H1 (cell line): ENCODE data around the gene RIMBP2. TPM values are rescaled to one million over a fixed set of nuclear protein-coding genes. Genes with fewer than 3 reads are reported as not detected.

Source experiments
- CTCF ChIA-PET: fragments of 300-600 bp; sonication (Branson Sonifier 250); formaldehyde crosslinking; loops from one replicate; lab custom pipeline; 2021; ENCODE audit not compliant: partially characterized antibody; lab: Charles Lee
- POLR2A ChIA-PET: fragments of 300-600 bp; sonication (Branson Sonifier 250); formaldehyde crosslinking; loops from one replicate; lab custom pipeline; 2021; ENCODE audit warnings: inconsistent platforms; ENCODE audit not compliant: partially characterized antibody; lab: Charles Lee
- DNase-seq, 2 experiments: peaks; one replicate each; pipeline versions ENCODE4 v3.0.0 to v3.0.0-alpha.2; 2010 to 2022; ENCODE audit warnings: low spot score in 2 of 2, low read depth in 1 of 2, mixed read lengths in 1 of 2
- FAIRE-seq: peaks from 2 replicates; lab custom pipeline; 2011; peaks lifted over from hg19 to GRCh38; lab: Jason Lieb, UNC
- H2AFZ ChIP-seq: 2 replicates; pipeline ENCODE4 v1.8.1; 2012; ENCODE audit warnings: low read length, inconsistent platforms
- H2AK5ac ChIP-seq: 2 replicates; pipeline ENCODE4 v1.6.1; 2013; ENCODE audit warnings: low read depth, low read length
- H2BK120ac ChIP-seq: replicated peaks from 2 replicates; pipeline ENCODE3; 2013; ENCODE audit warnings: low read depth, low read length, inconsistent platforms
- H2BK12ac ChIP-seq: 2 replicates; pipeline ENCODE4 v1.6.1; 2013; ENCODE audit warnings: low read depth, low read length
- H2BK15ac ChIP-seq: 2 replicates; pipeline ENCODE4 v1.6.1; 2013; ENCODE audit warnings: low read length
- H2BK20ac ChIP-seq: 2 replicates; pipeline ENCODE4 v1.6.1; 2013; ENCODE audit warnings: low read length
- H2BK5ac ChIP-seq: 2 replicates; pipeline ENCODE4 v1.6.1; 2013; ENCODE audit warnings: low read depth, low read length
- H3K14ac ChIP-seq: 2 replicates; pipeline ENCODE4 v1.6.1; 2013; ENCODE audit warnings: inconsistent platforms; ENCODE audit not compliant: insufficient read length
- H3K18ac ChIP-seq: 2 replicates; pipeline ENCODE4 v1.6.1; 2013; ENCODE audit warnings: low read length; ENCODE audit errors: extremely low read depth
- H3K23ac ChIP-seq: 2 replicates; pipeline ENCODE4 v1.6.1; 2013; ENCODE audit warnings: inconsistent platforms; ENCODE audit not compliant: insufficient read length
- H3K23me2 ChIP-seq: 2 replicates; pipeline ENCODE4 v1.6.1; 2013; ENCODE audit warnings: low read depth, low read length
- H3K27ac ChIP-seq: 2 replicates; pipeline ENCODE4 v1.6.1; 2011; ENCODE audit warnings: low read depth, low read length, inconsistent platforms
- H3K27me3 ChIP-seq, 4 experiments: replicated peaks in 1 of 4; 1 replicate in 1 of 4; 2 replicates in 3 of 4; pipeline versions ENCODE4 v1.6.1 to v1.8.1; 2011 to 2013; ENCODE audit warnings: low read length in 3 of 4, mild to moderate bottlenecking in 3 of 4, inconsistent platforms in 2 of 4, mixed read lengths in 2 of 4, moderate library complexity in 1 of 4; ENCODE audit not compliant: control insufficient read depth in 3 of 4, insufficient read depth in 3 of 4; ENCODE audit errors: extremely low read depth in 1 of 4
- H3K36me3 ChIP-seq, 4 experiments: 2 replicates each; pipeline versions ENCODE4 v1.6.1 to v1.8.1; 2011 to 2013; ENCODE audit warnings: mild to moderate bottlenecking in 4 of 4, low read length in 3 of 4, moderate library complexity in 2 of 4, control low read depth in 1 of 4, inconsistent platforms in 1 of 4; ENCODE audit not compliant: insufficient read depth in 4 of 4, control insufficient read depth in 2 of 4
- H3K4ac ChIP-seq: replicated peaks from 2 replicates; pipeline ENCODE3; 2013; ENCODE audit warnings: low read length, low read depth, mixed read lengths, inconsistent platforms; ENCODE audit not compliant: insufficient read length
- H3K4me1 ChIP-seq, 4 experiments: replicated peaks in 1 of 4; 1 replicate in 1 of 4; 2 replicates in 3 of 4; pipeline versions ENCODE4 v1.6.1 to v1.8.1; 2011 to 2013; ENCODE audit warnings: low read length in 3 of 4, inconsistent platforms in 2 of 4, mixed read lengths in 1 of 4; ENCODE audit not compliant: insufficient read depth in 4 of 4, control insufficient read depth in 3 of 4
- H3K4me2 ChIP-seq, 2 experiments: 2 replicates each; pipeline versions ENCODE4 v1.6.1 to v1.8.1; 2011 to 2013; ENCODE audit warnings: low read depth in 2 of 2, low read length in 2 of 2, control low read depth in 1 of 2, inconsistent platforms in 1 of 2, mild to moderate bottlenecking in 1 of 2; ENCODE audit not compliant: insufficient read depth in 1 of 2
- H3K4me3 ChIP-seq, 4 experiments: fragments of 200-600, 300-600 bp in 1 of 4; sonication (generic), shearing (Covaris generic), sonication (Bioruptor Twin) in 1 of 4; 2 replicates each; pipeline versions ENCODE4 v1.5.1 to v1.8.1; 2011 to 2016; ENCODE audit warnings: low read length in 4 of 4, low read depth in 3 of 4, control low read depth in 2 of 4, inconsistent platforms in 2 of 4, mild to moderate bottlenecking in 2 of 4, mixed read lengths in 1 of 4, moderate library complexity in 1 of 4; ENCODE audit not compliant: insufficient read depth in 2 of 4; ENCODE audit errors: extremely low read depth in 1 of 4
- H3K56ac ChIP-seq: replicated peaks from 2 replicates; pipeline ENCODE3; 2013; ENCODE audit warnings: low read depth, mild to moderate bottlenecking, mixed read lengths, low read length, inconsistent platforms; ENCODE audit not compliant: insufficient read length
- H3K79me1 ChIP-seq: 2 replicates; pipeline ENCODE4 v1.6.1; 2013; ENCODE audit warnings: low read depth, low read length, control low read depth
- H3K79me2 ChIP-seq, 2 experiments: 2 replicates each; pipeline versions ENCODE4 v1.6.1 to v1.8.1; 2012 to 2013; ENCODE audit warnings: low read length in 2 of 2, mild to moderate bottlenecking in 2 of 2, inconsistent platforms in 1 of 2; ENCODE audit not compliant: insufficient read depth in 2 of 2, control insufficient read depth in 1 of 2
- H3K9ac ChIP-seq, 4 experiments: replicated peaks in 1 of 4; 1 replicate in 1 of 4; 2 replicates in 3 of 4; pipeline versions ENCODE4 v1.6.1 to v1.8.1; 2011 to 2013; ENCODE audit warnings: low read depth in 3 of 4, low read length in 3 of 4, control low read depth in 2 of 4, mild to moderate bottlenecking in 2 of 4, moderate library complexity in 2 of 4, inconsistent platforms in 1 of 4; ENCODE audit errors: extremely low read depth in 1 of 4
- H3K9me3 ChIP-seq, 2 experiments: 2 replicates each; pipeline versions ENCODE4 v1.6.1 to v1.8.1; 2012 to 2013; ENCODE audit warnings: mild to moderate bottlenecking in 2 of 2, moderate library complexity in 2 of 2, control low read depth in 1 of 2, inconsistent platforms in 1 of 2, low read depth in 1 of 2, low read length in 1 of 2, mixed read lengths in 1 of 2; ENCODE audit not compliant: insufficient read depth in 2 of 2
- H4K20me1 ChIP-seq, 2 experiments: replicated peaks in 1 of 2; 2 replicates each; pipeline versions ENCODE3 to v1.8.1; 2011 to 2013; ENCODE audit warnings: inconsistent platforms in 2 of 2, low read length in 2 of 2, mild to moderate bottlenecking in 1 of 2; ENCODE audit not compliant: insufficient read depth in 2 of 2, control insufficient read depth in 1 of 2
- H4K5ac ChIP-seq: 2 replicates; pipeline ENCODE4 v1.6.1; 2013; ENCODE audit warnings: low read length, low read depth, mixed read lengths, inconsistent platforms; ENCODE audit not compliant: insufficient read length
- H4K8ac ChIP-seq: 2 replicates; pipeline ENCODE4 v1.8.0; 2013; ENCODE audit warnings: mild to moderate bottlenecking, moderate library complexity, low read length, inconsistent platforms; ENCODE audit not compliant: insufficient read depth; ENCODE audit errors: extremely low read depth
- H4K91ac ChIP-seq: replicated peaks from 2 replicates; pipeline ENCODE3; 2013; ENCODE audit warnings: low read length, mixed read lengths, inconsistent platforms; ENCODE audit not compliant: insufficient read length
- ATF2 ChIP-seq: IDR thresholded peaks from 2 replicates; pipeline ENCODE4 v1.6.1; 2012; ENCODE audit warnings: low read length, inconsistent platforms
- CTBP2 ChIP-seq: IDR thresholded peaks from 2 replicates; pipeline ENCODE4 v1.7.0; 2011; ENCODE audit warnings: borderline replicate concordance, mild to moderate bottlenecking, moderate library complexity, mixed read lengths, low read length; ENCODE audit not compliant: insufficient read depth, insufficient read length
- GABPA ChIP-seq: IDR thresholded peaks from 2 replicates; pipeline ENCODE4 v1.6.1; 2011; ENCODE audit warnings: mild to moderate bottlenecking, low read length, moderate library complexity, borderline replicate concordance; ENCODE audit not compliant: insufficient read depth
- PHF8 ChIP-seq: fragments of 200-600 bp; sonication (generic); conservative IDR thresholded peaks from 2 replicates; pipeline ENCODE4 v1.7.1; 2012; ENCODE audit warnings: low read depth, mild to moderate bottlenecking, inconsistent platforms, low read length, moderate library complexity
- POLR2A ChIP-seq, 2 experiments: IDR thresholded peaks; 1 replicate in 1 of 2; 2 replicates in 1 of 2; pipeline ENCODE4 v1.6.1; 2011; ENCODE audit warnings: low read depth in 2 of 2, low read length in 2 of 2, mild to moderate bottlenecking in 2 of 2; ENCODE audit errors: control extremely low read depth in 1 of 2
- SIN3A ChIP-seq, 2 experiments: IDR thresholded peaks in 1 of 2; conservative IDR thresholded peaks in 1 of 2; 2 replicates each; pipeline ENCODE4 v1.6.1; 2011 to 2012; ENCODE audit warnings: low read length in 2 of 2, improper control_type of control experiment in 1 of 2, low read depth in 1 of 2, mild to moderate bottlenecking in 1 of 2
- SIX5 ChIP-seq: IDR thresholded peaks from 2 replicates; pipeline ENCODE4 v1.6.1; 2011; ENCODE audit warnings: mild to moderate bottlenecking, low read depth, low read length
- SUZ12 ChIP-seq: fragments of 200-600 bp; sonication (generic); IDR thresholded peaks from 2 replicates; pipeline ENCODE4 v1.6.1; 2012; ENCODE audit warnings: mild to moderate bottlenecking, inconsistent platforms, low read length, moderate library complexity, mixed read lengths
- TAF1 ChIP-seq: IDR thresholded peaks from 2 replicates; pipeline ENCODE4 v1.6.1; 2011; ENCODE audit warnings: mild to moderate bottlenecking, low read depth, low read length
- USF2 ChIP-seq: IDR thresholded peaks from 2 replicates; pipeline ENCODE4 v1.6.1; 2011; ENCODE audit warnings: low read length, improper control_type of control experiment
- ZNF274 ChIP-seq: IDR thresholded peaks from 2 replicates; pipeline ENCODE4 v1.7.0; 2012; ENCODE audit warnings: low read length, borderline replicate concordance; ENCODE audit errors: extremely low read depth
- WGBS, 2 experiments: shearing (Covaris generic) in 1 of 2; methylation state at CpG; one replicate each; pipeline versions ENCODE4 v1.1.6 to v1.1.7; 2013 to 2015; ENCODE audit warnings: low lambda C conversion rate in 2 of 2, mixed read lengths in 2 of 2, inconsistent platforms in 1 of 2, low coverage in 1 of 2, missing lambda C conversion rate in 1 of 2; ENCODE audit not compliant: insufficient replicate concordance in 2 of 2, insufficient coverage in 1 of 2, insufficient read length in 1 of 2; ENCODE audit errors: extremely low coverage in 1 of 2, missing lambda C conversion rate in 1 of 2; 5-methylcytosine and 5-hydroxymethylcytosine counted together
- polyA plus RNA-seq, 7 experiments: library from polyadenylated mRNA; depleted of rRNA in 3 of 7; stranded (reverse) in 5 of 7; unstranded in 2 of 7; fragments of >200 nt in 5 of 7; fragments of 200-250 nt in 2 of 7; gene quantifications; 1 replicate in 5 of 7; 2 replicates in 1 of 7; 4 replicates in 1 of 7; pipeline versions ENCODE4 v1.2.1 to v1.2.3, GENCODE V29; 2011 to 2013; ENCODE audit warnings: missing spikeins in 2 of 7, mixed read lengths in 2 of 7
- total RNA-seq: library from RNA; stranded (reverse); fragmentation: NEBNext Ultra II Directional; extraction: Animal tissue kit (Norgen Biotek cat#: 25700); gene quantifications from 2 replicates; pipeline ENCODE4 v1.2.1, GENCODE V29; 2021

Gene RIMBP2
- total and polyA plus RNA-seq, 2 of the 8 experiments (the other 6 are each of a cell fraction or from before 2014, with no cell fraction given): 0.18 to 0.65 TPM

- no peak overlapping the region for H3K18ac ChIP-seq
- no peak overlapping the region for H4K91ac ChIP-seq
- H2BK120ac ChIP-seq: no peak overlapping the region
- WGBS, 2 experiments: 97% methylated on average over 8 of the region's 9 CpGs; no CpG with 5 or more reads in 1 of the 2 experiments
- no peak overlapping the region for H4K5ac ChIP-seq
- H2BK15ac ChIP-seq: no peak overlapping the region
- H3K9me3 ChIP-seq: no peaks in the 10 kb centered on the region
- H3K9ac ChIP-seq: no peak overlapping the region
- no peak for DNase-seq
- ChIA-PET CTCF (no interaction called here), POLR2A (no interaction called here)
- H3K27me3 ChIP-seq: peaks cover 0 to 2% (median 0%) of the 10 kb centered on the region in 4 experiments; a peak in 1 of 7 replicates
- H2AK5ac ChIP-seq: no peak overlapping the region
- H2BK20ac ChIP-seq: no peak overlapping the region
- no peaks in the 10 kb centered on the region for H3K36me3 ChIP-seq
- H3K23ac ChIP-seq: no peak overlapping the region
- no peak overlapping the region for H3K56ac ChIP-seq
- H3K27ac ChIP-seq: no peak overlapping the region
- H3K4me1 ChIP-seq: peaks cover 5 to 15% (median 8%) of the 10 kb centered on the region in 4 experiments
- H3K79me1 ChIP-seq: no peaks in the 10 kb centered on the region
- no peak overlapping the region for H3K14ac ChIP-seq
- no peak overlapping the region for H4K8ac ChIP-seq
- no peak overlapping the region for H2BK12ac ChIP-seq
- no peak overlapping the region for H3K4me2 ChIP-seq
- H3K23me2 ChIP-seq: no peaks in the 10 kb centered on the region
- H2BK5ac ChIP-seq: no peak overlapping the region
- no peaks in the 10 kb centered on the region for H4K20me1 ChIP-seq
- no peak overlapping the region for H3K4me3 ChIP-seq
- FAIRE-seq: no peak
- no peak overlapping the region for H2AFZ ChIP-seq
- no peak overlapping the region for H3K4ac ChIP-seq
- H3K79me2 ChIP-seq: no peaks in the 10 kb centered on the region
- TF ChIP-seq SIN3A (conservative IDR thresholded peaks at IDR 0.05 in 1 of 2, IDR thresholded peaks at IDR 0.05 in 1 of 2; ENCODE audit: low read depth in 1 of 2, low read length in 2 of 2) (no peak), PHF8 (no peak), ATF2 (no peak), SUZ12 (no peak), GABPA (no peak), SIX5 (no peak), TAF1 (no peak), ZNF274 (no peak), CTBP2 (no peak), USF2 (no peak), POLR2A (IDR thresholded peaks at IDR 0.05; ENCODE audit: control extremely low read depth in 1 of 2, low read depth in 2 of 2, low read length in 2 of 2) (no peak)
Measured at GRCh38 chr12:130480231-130480630, 235.9 kb downstream of the RIMBP2 start.
